ENCODE data around the gene PCDHA10.

Gene PCDHA10

DNA sequence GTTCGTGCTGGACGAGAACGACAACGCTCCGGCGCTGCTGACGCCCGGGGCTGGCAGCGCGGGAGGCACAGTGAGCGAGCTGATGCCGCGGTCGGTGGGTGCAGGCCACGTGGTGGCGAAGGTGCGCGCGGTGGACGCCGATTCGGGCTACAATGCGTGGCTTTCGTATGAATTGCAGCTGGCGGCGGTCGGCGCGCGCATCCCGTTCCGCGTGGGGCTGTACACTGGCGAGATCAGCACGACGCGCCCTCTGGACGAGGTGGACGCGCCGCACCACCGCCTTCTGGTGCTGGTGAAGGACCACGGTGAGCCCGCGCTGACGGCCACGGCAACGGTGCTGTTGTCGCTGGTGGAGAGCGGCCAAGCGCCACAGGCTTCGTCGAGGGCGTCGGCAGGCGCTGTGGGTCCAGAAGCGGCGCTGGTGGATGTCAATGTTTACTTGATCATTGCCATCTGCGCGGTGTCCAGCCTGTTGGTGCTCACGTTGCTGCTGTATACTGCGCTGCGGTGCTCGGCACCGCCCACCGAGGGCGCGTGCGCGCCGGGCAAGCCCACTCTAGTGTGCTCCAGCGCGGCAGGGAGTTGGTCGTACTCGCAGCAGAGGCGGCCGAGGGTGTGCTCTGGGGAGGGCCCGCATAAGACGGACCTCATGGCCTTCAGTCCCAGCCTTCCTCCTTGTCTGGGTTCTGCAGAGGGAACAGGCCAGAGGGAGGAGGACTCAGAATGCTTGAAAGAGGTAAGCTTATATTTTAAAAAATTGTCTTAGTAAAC is 28.4 kb downstream of the PCDHA10 start:
- no peak for DNase-seq

DNA sequence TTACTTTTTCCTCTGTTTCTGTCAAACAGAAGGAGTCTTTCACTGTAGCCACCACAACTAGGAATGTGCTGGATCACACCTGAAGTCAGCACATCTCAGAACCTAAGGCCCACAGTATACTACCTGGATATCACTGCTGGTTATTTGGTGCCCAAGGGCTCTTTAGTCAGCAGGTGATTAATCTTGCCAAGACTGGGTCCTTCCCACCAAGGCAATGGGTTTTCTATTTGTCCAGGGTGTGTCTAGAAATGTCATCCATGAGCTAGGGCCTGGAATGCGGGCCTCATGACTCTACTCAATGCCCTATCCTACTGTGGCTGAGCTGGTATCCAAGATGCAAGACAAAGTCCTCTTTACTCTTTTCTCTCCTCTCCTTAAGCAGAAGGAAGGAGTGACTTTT is 60.6 kb downstream of the PCDHA10 start:
- no peak for DNase-seq

All from SHP77 treated with DMSO at 0.1 percent for 48 hours (cell line).